Measurements from ENCODE around the gene OR9Q1. TPM values are rescaled to one million over a fixed set of nuclear protein-coding genes. Genes with fewer than 3 reads are reported as not detected.

Gene OR9Q1
- total RNA-seq, 6 donors from 2014 or later, result not detected

- Histone ChIP-seq H3K4me3 (no peak overlapping the region), H3K9me3 (no peaks in the 10 kb centered on the region), H3K27me3 (no peaks in the 10 kb centered on the region), H3K36me3 (no peaks in the 10 kb centered on the region), H3K27ac (no peak overlapping the region), H3K4me1 (no peaks in the 10 kb centered on the region)
- ATAC-seq (ENCODE audit: low FRiP score in 2 of 2) (no peak), DNase-seq (no peak)
- TF ChIP-seq POLR2AphosphoS5 (IDR thresholded peaks at IDR 0.05) (no peak), EP300 (IDR thresholded peaks at IDR 0.05) (no peak), POLR2A (IDR thresholded peaks at IDR 0.05) (no peak)
- TF ChIP-seq, protein P1, sequence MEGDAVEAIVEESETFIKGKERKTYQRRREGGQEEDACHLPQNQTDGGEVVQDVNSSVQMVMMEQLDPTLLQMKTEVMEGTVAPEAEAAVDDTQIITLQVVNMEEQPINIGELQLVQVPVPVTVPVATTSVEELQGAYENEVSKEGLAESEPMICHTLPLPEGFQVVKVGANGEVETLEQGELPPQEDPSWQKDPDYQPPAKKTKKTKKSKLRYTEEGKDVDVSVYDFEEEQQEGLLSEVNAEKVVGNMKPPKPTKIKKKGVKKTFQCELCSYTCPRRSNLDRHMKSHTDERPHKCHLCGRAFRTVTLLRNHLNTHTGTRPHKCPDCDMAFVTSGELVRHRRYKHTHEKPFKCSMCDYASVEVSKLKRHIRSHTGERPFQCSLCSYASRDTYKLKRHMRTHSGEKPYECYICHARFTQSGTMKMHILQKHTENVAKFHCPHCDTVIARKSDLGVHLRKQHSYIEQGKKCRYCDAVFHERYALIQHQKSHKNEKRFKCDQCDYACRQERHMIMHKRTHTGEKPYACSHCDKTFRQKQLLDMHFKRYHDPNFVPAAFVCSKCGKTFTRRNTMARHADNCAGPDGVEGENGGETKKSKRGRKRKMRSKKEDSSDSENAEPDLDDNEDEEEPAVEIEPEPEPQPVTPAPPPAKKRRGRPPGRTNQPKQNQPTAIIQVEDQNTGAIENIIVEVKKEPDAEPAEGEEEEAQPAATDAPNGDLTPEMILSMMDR (IDR thresholded peaks at IDR 0.05), result no peak
- 74 to 78% methylated on average over 3 of the region's 3 CpGs for WGBS, 2 donors
Measured at GRCh38 chr11:57978686-57979531, 44.8 kb upstream of the OR9Q1 start.

DNA sequence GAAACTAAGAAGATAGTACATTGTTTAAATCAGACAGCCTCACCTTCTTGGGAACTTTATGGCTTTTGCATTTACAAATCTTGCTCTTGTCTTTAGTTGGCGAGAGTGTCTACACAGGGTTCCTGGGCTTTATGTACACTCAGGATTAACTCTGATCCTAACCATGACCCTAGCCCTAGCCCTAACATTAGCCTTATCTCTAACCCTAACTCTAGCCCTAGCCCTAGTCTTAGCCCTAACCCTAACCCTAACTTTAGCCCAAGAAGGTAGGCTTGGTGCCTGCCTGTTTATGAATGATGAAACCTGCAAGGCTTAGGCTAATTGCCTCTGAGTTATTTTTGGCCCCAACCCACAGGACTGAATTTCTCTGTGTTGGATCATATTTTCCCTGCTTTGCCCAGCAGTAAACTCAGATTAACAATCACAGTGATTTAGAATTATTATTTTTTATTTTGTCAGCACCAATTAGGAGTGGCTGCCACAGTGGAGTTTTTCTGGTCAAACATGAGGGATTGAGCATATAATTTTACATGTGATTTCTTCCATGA, 44.1 kb upstream of the OR9Q1 start:
- Histone ChIP-seq H3K27me3 (no peaks in the 10 kb centered on the region), H3K36me3 (no peaks in the 10 kb centered on the region), H3K4me3 (no peak overlapping the region), H3K27ac (no peak overlapping the region), H3K4me1 (no peaks in the 10 kb centered on the region), H3K9me3 (no peaks in the 10 kb centered on the region)
- TF ChIP-seq POLR2AphosphoS5 (IDR thresholded peaks at IDR 0.05), result no peak
- TF ChIP-seq, protein P1 (IDR thresholded peaks at IDR 0.05), result no peak
- TF ChIP-seq EP300 (IDR thresholded peaks at IDR 0.05), result no peak
- no peak for TF ChIP-seq POLR2A (IDR thresholded peaks at IDR 0.05)
- no peak for DNase-seq
- WGBS, 2 donors, result 87 to 97% methylated on average over 1 of the region's 1 CpG
- no peak for ATAC-seq (ENCODE audit: low FRiP score in 2 of 2)

GRCh38 chr11:57980201-57980600, 43.5 kb upstream of the OR9Q1 start:
- 85 to 91% methylated on average over 2 of the region's 2 CpGs for WGBS, 2 donors
- Histone ChIP-seq H3K36me3 (no peaks in the 10 kb centered on the region), H3K4me3 (no peak overlapping the region), H3K27ac (no peak overlapping the region), H3K4me1 (no peaks in the 10 kb centered on the region), H3K9me3 (no peaks in the 10 kb centered on the region), H3K27me3 (no peaks in the 10 kb centered on the region)
- TF ChIP-seq EP300 (IDR thresholded peaks at IDR 0.05) (no peak), POLR2A (IDR thresholded peaks at IDR 0.05) (no peak), POLR2AphosphoS5 (IDR thresholded peaks at IDR 0.05) (no peak)
- TF ChIP-seq, protein P1 (IDR thresholded peaks at IDR 0.05), result no peak
- no peak for DNase-seq
- no peak for ATAC-seq (ENCODE audit: low FRiP score in 2 of 2)

DNA sequence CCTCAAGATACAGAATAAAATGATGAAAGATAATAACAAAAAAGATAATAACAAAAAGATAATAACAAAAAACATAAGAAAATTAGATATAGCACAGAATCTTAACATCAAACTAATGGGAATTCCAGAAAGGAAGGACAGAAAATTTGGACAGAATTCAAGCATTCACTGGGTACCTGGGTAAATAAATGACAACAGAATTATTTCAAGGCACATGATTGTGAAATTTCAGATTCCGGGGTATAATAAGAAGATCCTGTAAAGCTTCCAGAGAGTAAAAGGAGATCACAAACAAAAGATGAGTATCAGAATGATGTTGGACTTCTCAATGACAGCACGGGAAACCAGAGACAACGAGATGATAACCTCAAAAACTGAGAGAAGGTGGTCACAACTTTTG, 42.1 kb upstream of the OR9Q1 start:
- no peak for TF ChIP-seq POLR2AphosphoS5 (IDR thresholded peaks at IDR 0.05)
- TF ChIP-seq EP300 (IDR thresholded peaks at IDR 0.05), result no peak
- TF ChIP-seq, protein P1 (IDR thresholded peaks at IDR 0.05), result no peak
- no peak for TF ChIP-seq POLR2A (IDR thresholded peaks at IDR 0.05)
- H3K27me3 ChIP-seq, result no peaks in the 10 kb centered on the region
- ATAC-seq (ENCODE audit: low FRiP score in 2 of 2) (no peak), DNase-seq (no peak)
- no peaks in the 10 kb centered on the region for H3K36me3 ChIP-seq
- no peaks in the 10 kb centered on the region for H3K9me3 ChIP-seq
- 84 to 93% methylated on average over 3 of the region's 3 CpGs for WGBS, 2 donors
- no peak overlapping the region for H3K4me3 ChIP-seq
- H3K27ac ChIP-seq, result no peak overlapping the region
- no peaks in the 10 kb centered on the region for H3K4me1 ChIP-seq

Data from upper lobe of left lung (tissue), 6 donors.